ENCODE results near the gene KLHL29. TPM values are rescaled to one million over a fixed set of nuclear protein-coding genes. Genes with fewer than 3 reads are reported as not detected.

KLHL29 gene
- total RNA-seq, 1 donor from 2014 or later: 1.6 TPM

DNA sequence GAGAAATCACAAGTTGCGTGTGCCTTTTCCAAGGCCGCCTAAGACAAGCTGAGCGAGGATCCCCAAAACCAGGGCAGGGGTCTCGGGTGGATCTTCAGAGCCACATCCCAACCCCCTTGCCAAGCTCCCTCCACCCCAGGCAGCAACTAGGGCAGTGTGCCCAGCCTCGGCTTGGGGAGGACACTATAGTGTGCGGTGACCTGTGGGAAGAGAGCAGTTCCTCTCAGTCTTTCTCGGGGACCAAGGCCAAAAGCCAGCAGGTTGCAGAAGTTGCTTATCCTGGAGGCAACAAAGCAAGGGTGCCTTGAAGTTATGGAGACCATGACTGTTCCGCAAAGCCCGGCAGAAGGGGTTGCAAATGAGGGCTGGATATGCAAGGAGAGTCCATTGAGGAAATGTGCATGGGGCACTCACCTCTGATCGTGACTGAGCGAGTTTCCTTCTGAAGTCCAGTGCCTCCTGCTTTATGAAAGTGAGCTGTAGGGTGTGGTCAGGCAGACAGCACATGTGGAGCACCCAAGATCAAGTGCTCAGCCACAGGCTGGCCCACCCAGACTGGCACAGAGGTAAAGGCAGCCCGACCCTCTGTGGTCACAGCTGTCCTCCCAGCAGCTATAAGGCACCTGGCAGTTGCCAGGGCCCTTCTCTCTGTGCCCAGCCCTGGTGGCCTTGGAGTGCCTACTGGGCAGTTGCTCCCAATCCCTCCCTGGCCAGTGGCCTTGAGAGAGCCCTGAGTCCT lies 281.4 kb downstream of the KLHL29 start:
- DNase-seq (ENCODE audit: low spot score): no peak
- intact Hi-C loops (cut with DNase I): no loop called here

DNA sequence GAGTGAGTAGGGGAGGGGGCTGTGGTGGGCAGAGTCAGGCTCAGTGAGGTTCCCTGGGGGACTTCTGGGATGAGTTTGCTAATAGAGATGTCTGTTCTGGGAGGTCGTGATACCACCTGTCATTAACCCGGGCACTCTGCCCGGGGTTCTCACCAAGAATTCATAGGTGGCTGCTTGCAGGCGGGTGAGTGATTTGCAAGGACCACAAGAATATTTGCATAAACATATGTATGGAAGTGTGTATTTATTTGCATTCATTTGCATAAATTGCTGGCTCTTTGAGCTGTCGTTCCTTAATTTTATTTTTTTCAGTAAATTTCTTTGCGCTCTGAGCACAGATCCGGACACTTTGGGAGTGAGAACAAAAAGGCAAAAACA lies 282.0 kb downstream of the KLHL29 start:
- no peak for DNase-seq (ENCODE audit: low spot score)
- intact Hi-C loops (cut with DNase I): no loop called here

GRCh38 chr2:23668756-23669304 lies 283.9 kb downstream of the KLHL29 start:
- no peak for DNase-seq (ENCODE audit: low spot score)
- intact Hi-C loops (cut with DNase I): no loop called here

DNA sequence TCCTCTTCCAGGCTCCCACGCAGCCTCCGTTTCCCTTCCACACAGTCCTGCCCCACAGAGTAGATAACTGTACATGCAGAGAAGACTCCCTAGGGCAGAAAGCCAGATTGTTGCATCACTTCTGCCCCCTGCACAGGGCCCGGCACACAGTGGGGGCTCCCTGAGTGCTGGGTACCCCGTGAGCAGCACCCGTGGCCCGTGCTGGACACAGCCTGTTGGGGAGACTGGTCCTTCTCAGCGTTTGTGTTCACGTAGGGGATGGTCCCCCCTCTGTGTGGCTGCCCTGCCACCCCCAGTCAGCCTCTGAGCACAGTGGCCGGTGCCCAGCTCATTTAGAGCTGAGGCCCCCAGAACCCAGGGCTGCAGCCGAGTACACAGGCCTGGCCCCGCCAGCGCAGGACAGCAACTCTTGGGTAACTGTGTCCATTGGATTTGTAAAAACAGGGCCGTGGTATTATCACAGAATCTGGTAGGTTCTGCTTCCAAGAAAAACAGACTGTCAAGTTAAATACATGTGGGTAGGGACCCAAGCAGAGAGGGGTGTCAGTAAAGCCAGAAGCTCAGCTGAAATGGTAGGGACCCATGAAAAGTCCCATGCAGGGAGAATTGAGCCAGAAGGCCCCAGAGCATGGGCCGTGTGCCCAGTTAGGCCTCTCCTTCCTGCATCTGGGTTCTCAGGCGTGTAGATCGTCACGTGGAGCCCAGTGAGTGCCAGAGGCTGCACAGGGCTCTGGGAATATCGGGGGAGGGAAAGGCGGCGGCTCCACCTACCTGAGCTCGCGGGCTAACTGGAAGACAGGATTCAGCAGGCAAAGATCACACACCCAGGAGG lies 284.6 kb downstream of the KLHL29 start:
- peak; percentile 85 for DNase-seq (ENCODE audit: low spot score)
- intact Hi-C loops (cut with DNase I): no loop called here

- intact Hi-C loops (cut with DNase I): no loop called here
- no peak for DNase-seq (ENCODE audit: low spot score)
Observed at GRCh38 chr2:23670245-23670592, 285.2 kb downstream of the KLHL29 start.

DNA sequence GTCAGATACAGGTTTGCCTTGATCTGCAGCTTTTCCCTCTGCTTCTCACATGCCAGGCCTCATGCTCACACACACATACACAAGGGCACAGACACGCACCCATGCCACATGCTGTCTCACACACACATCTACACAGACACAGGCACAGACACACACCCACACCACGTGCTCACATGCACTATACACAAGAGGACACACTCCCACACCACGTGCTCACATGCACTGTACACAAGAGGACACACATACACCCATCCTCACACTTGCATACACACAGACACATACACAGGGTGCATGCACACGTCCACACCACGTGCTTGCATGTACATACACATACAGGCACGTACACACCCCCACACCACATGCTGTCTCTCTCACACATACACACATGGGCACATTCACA lies 288.1 kb downstream of the KLHL29 start:
- intact Hi-C loops (cut with DNase I): no loop called here
- no peak for DNase-seq (ENCODE audit: low spot score)

DNA sequence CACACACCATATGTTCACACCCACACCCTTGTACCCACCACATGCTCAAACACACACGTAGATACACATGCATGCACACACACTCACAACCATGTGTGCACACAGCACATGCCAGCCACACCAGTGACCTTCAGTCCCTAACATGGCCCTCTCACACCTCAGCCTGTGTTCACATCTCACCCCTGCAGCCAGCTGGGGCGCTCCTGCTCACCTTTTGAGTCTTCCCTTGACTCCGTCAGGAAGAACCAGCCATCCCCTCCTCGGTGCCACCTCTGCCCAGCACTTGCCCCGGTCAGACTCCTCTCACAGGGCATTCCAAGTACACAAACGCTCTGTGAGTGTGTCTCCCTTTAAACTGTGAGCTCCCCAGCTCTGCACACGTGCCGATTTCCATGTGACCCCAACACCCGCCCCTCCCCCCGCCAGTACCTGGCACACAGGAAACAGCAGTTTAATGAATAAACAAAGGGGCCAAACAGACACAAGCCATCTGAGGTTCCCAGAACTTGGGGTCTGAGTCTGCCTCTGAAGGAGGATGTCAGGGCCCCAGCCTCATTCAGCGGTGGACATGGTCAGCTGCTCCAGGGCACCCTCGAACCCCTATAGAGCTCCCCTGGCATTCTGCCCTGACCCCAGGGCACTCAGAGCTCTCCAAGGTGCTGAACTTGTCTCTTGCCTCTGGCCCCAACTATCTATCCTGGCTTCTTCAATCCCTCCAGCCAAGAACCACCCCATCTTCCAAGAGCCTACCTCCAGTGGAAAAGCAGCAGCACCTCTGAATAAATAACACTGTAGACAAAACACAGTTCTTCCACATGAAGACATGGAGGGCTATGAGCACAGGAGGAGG lies 289.1 kb downstream of the KLHL29 start:
- intact Hi-C loops (cut with DNase I): no loop called here
- DNase-seq (ENCODE audit: low spot score): no peak

GRCh38 chr2:23675506-23675905 lies 290.5 kb downstream of the KLHL29 start:
- intact Hi-C loops (cut with DNase I): no loop called here
- no peak for DNase-seq (ENCODE audit: low spot score)

DNA sequence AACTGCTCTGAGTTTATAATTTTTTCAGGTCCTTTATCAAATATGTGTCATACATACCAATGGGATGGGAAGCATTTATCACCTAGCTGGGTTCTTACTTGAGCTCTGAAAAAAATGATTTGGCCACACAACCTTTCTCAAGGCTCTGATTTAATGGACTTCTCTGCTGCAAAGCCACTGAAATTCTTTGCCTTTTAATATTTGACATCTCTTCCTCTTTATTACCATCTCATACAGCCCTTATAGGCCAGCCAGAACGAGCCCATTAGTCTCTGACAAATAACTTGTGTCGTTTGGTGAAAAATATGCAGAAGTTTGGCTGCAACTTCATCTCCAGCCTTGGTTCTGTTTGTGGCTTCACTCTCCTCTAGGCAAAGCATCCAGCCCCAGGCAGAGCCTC lies 292.9 kb downstream of the KLHL29 start:
- no peak for DNase-seq (ENCODE audit: low spot score)
- intact Hi-C loops (cut with DNase I): no loop called here

- DNase-seq (ENCODE audit: low spot score): no peak
- intact Hi-C loops (cut with DNase I): no loop called here
Observed at GRCh38 chr2:23679044-23679443, 294.1 kb downstream of the KLHL29 start.

DNA sequence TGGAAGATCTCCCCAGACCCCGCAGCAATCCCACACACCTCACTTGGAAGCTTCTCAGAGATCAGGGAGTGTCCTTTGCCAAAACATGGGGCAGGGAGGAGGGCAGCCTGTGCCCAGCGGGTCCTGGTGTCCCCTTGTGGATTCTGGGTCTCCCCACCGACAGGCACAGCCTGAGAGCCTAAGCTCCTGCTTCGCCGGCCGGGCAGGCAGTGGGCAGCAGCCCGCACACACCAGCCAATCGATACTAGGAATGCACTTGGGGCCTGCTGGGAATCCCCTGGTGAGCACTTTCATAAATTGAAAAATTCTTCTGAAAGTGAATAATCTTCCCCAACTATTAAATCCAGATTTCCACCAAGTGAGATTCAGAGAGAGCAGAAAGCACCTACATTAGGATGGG lies 296.0 kb downstream of the KLHL29 start:
- intact Hi-C loops (cut with DNase I): no loop called here
- no peak for DNase-seq (ENCODE audit: low spot score)

- no peak for DNase-seq (ENCODE audit: low spot score)
- intact Hi-C loops (cut with DNase I): no loop called here
Observed at GRCh38 chr2:23681356-23682140, 296.6 kb downstream of the KLHL29 start.

GRCh38 chr2:23682481-23682880 lies 297.5 kb downstream of the KLHL29 start:
- no peak for DNase-seq (ENCODE audit: low spot score)
- intact Hi-C loops (cut with DNase I): no loop called here

DNA sequence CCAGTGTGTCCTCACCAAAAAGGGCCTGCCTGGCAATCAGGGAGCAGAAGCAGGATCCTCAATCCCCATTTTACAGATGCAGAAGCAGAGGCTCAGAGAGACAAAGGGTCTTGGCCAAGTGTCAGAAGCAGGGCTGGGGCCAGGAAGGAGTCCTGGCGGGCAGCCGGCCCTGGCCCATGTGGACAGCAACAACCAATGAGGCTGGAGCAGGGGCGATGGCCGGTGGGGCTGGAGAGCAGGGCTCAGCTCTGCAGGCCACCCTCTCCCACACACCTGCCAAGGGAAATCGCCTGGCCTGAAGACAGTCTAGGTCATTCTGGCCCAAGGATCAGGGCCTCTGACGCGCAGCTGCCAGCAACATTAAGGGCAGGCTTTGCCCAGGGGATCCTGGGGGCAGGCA lies 298.0 kb downstream of the KLHL29 start:
- intact Hi-C loops (cut with DNase I): no loop called here
- DNase-seq (ENCODE audit: low spot score): no peak

- intact Hi-C loops (cut with DNase I): no loop called here
- DNase-seq (ENCODE audit: low spot score): no peak
Observed at GRCh38 chr2:23684395-23685176, 299.6 kb downstream of the KLHL29 start.

GRCh38 chr2:23685181-23685580 lies 300.2 kb downstream of the KLHL29 start:
- intact Hi-C loops (cut with DNase I): no loop called here
- no peak for DNase-seq (ENCODE audit: low spot score)

DNA sequence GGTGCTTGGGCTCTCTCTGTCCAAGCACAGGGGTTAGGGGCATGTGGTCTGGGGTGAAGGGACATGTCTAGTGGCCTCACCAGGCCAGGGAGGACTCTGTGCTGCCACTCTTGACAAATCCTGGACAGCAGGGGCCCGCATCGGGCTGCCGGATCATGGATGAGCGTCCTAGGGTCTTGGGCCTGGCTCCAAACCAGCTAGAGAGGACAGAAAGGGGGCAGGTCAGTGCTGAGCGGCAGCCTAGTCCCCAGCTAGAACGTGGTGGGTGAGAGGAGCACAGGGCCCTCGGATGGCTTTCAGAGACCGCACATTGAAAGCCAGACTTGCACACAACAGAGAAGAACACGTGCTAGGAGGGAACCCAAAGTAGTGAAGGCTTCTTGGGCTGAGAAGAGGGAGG lies 300.7 kb downstream of the KLHL29 start:
- intact Hi-C loops (cut with DNase I): no loop called here
- no peak for DNase-seq (ENCODE audit: low spot score)

GRCh38 chr2:23686405-23687029 lies 301.5 kb downstream of the KLHL29 start:
- intact Hi-C loops (cut with DNase I): no loop called here
- no peak for DNase-seq (ENCODE audit: low spot score)

All from cardiac septum (tissue), 1 donor.